OCI-LY1 (cell line): ENCODE data around the gene CALHM4.
A peak's percentile ranks its signal among the peaks of the same experiment; 100 is the strongest.

Source experiments
- H2AFZ ChIP-seq: fragments of 200-600 bp; sonication (generic), shearing (Covaris generic); 2 replicates; pipeline ENCODE4 v1.6.0; 2014; ENCODE audit warnings: antibody characterized with exemption, mild to moderate bottlenecking, low read length
- H3F3A ChIP-seq: fragments of 200-600 bp; sonication (generic), shearing (Covaris generic); 2 replicates; pipeline ENCODE4 v1.6.0; 2014; ENCODE audit warnings: mild to moderate bottlenecking, antibody characterized with exemption, low read length, moderate library complexity; ENCODE audit not compliant: insufficient read depth
- H3K27ac ChIP-seq: fragments of 200-600 bp; sonication (generic); 2 replicates; pipeline ENCODE4 v1.5.1; 2014; ENCODE audit warnings: low read length, mixed run types, mild to moderate bottlenecking, low read depth; ENCODE audit not compliant: poor library complexity, severe bottlenecking
- H3K27me3 ChIP-seq: fragments of 200-600 bp; sonication (generic); 2 replicates; pipeline ENCODE4 v1.6.0; 2014; ENCODE audit warnings: antibody characterized with exemption, mild to moderate bottlenecking, low read length, moderate library complexity; ENCODE audit not compliant: insufficient read depth
- H3K36me3 ChIP-seq: fragments of 200-600 bp; sonication (generic); 2 replicates; pipeline ENCODE4 v1.6.1; 2014; ENCODE audit warnings: mild to moderate bottlenecking, antibody characterized with exemption, low read length, moderate library complexity, mixed read lengths; ENCODE audit not compliant: insufficient read depth
- H3K4me1 ChIP-seq: fragments of 200-600 bp; sonication (generic); 2 replicates; pipeline ENCODE4 v1.5.1; 2014; ENCODE audit warnings: mild to moderate bottlenecking, low read length, moderate library complexity; ENCODE audit not compliant: insufficient read depth, severe bottlenecking
- H3K4me2 ChIP-seq: fragments of 200-600 bp; sonication (generic), shearing (Covaris generic); 2 replicates; pipeline ENCODE4 v1.6.1; 2014; ENCODE audit warnings: low read length
- H3K4me3 ChIP-seq: fragments of 200-600 bp; sonication (generic); 2 replicates; pipeline ENCODE4 v1.5.1; 2014; ENCODE audit warnings: low read length, low read depth, mild to moderate bottlenecking, mixed read lengths; ENCODE audit not compliant: poor library complexity, severe bottlenecking
- H3K79me2 ChIP-seq: fragments of 200-600 bp; shearing (Covaris generic); 2 replicates; pipeline ENCODE4 v1.6.1; 2016; ENCODE audit warnings: mixed run types, low read length, mixed read lengths; ENCODE audit not compliant: insufficient read depth
- H3K9ac ChIP-seq: fragments of 200-600 bp; sonication (generic), shearing (Covaris generic); 2 replicates; pipeline ENCODE4 v1.6.1; 2014; ENCODE audit warnings: mild to moderate bottlenecking, low read length, mixed read lengths
- H3K9me2 ChIP-seq: fragments of 200-600 bp; sonication (generic), shearing (Covaris generic); 2 replicates; pipeline ENCODE4 v1.6.1; 2014; ENCODE audit warnings: low read depth, mild to moderate bottlenecking, low read length, mixed read lengths
- H3K9me3 ChIP-seq: fragments of 200-600 bp; shearing (Covaris generic); 2 replicates; pipeline ENCODE4 v1.6.1; 2014; ENCODE audit warnings: low read length, mixed read lengths
- H4K20me1 ChIP-seq: fragments of 200-600 bp; sonication (generic), shearing (Covaris generic); 2 replicates; pipeline ENCODE4 v1.6.0; 2016; ENCODE audit warnings: mild to moderate bottlenecking, low read length; ENCODE audit not compliant: insufficient read depth
- CTCF ChIP-seq: fragments of 200-600 bp; sonication (generic), shearing (Covaris generic); IDR thresholded peaks from 2 replicates; pipeline ENCODE4 v1.5.1; 2017; ENCODE audit warnings: mild to moderate bottlenecking, antibody characterized with exemption, low read length, moderate library complexity, mixed read lengths
- EZH2 ChIP-seq: fragments of 200-600 bp; sonication (generic), shearing (Covaris generic); IDR thresholded peaks from 2 replicates; pipeline ENCODE4 v1.8.0; 2017; ENCODE audit warnings: borderline replicate concordance, mixed run types, mild to moderate bottlenecking, antibody characterized with exemption, low read length, moderate library complexity, mixed read lengths

The CALHM4 gene

GRCh38 chr6:116511424-116512110 lies 42.0 kb upstream of the CALHM4 start, which contains the start of gene CALHM5:
CALHM5 (plus strand) TSS chr6:116511639; CDS start chr6:116511697, 58 bp downstream.
- H3F3A ChIP-seq = no peaks in the 10 kb centered on the region
- H3K9ac ChIP-seq = no peak within 1 kb of the TSS
- no peaks in the 10 kb centered on the region for H3K79me2 ChIP-seq
- H3K4me3 ChIP-seq = no peak within 1 kb of the TSS
- no peaks in the 10 kb centered on the region for H3K9me3 ChIP-seq
- no peaks in the 10 kb centered on the region for H3K9me2 ChIP-seq
- H4K20me1 ChIP-seq = no peaks in the 10 kb centered on the region
- TF ChIP-seq EZH2 (no peak), CTCF (peak; percentile 32)
- H3K4me2 ChIP-seq = no peak within 1 kb of the TSS
- no peaks in the 10 kb centered on the region for H3K4me1 ChIP-seq
- H2AFZ ChIP-seq = no peak within 1 kb of the TSS
- H3K36me3 ChIP-seq = no peaks in the 10 kb centered on the region
- H3K27me3 ChIP-seq = no peaks in the 10 kb centered on the region; the same call in 1 of the 2 replicates
- H3K27ac ChIP-seq = no peak within 1 kb of the TSS

- Histone ChIP-seq H2AFZ (no peak overlapping the region), H3K4me2 (no peak overlapping the region), H4K20me1 (no peaks in the 10 kb centered on the region), H3K27me3 (no peaks in the 10 kb centered on the region; the same call in 1 of the 2 replicates), H3K4me1 (no peaks in the 10 kb centered on the region), H3F3A (no peaks in the 10 kb centered on the region), H3K4me3 (no peak overlapping the region), H3K9me2 (no peaks in the 10 kb centered on the region), H3K36me3 (no peaks in the 10 kb centered on the region), H3K79me2 (no peaks in the 10 kb centered on the region), H3K9me3 (no peaks in the 10 kb centered on the region), H3K9ac (no peak overlapping the region), H3K27ac (no peak overlapping the region)
- TF ChIP-seq EZH2 (no peak), CTCF (no peak)
Observed at GRCh38 chr6:116512111-116512559, 41.4 kb upstream of the CALHM4 start.

- no peak overlapping the region for H3K4me3 ChIP-seq
- H3K36me3 ChIP-seq = no peaks in the 10 kb centered on the region
- no peaks in the 10 kb centered on the region for H3K9me3 ChIP-seq
- H3K4me2 ChIP-seq = no peak overlapping the region
- H3F3A ChIP-seq = no peaks in the 10 kb centered on the region
- no peak overlapping the region for H3K9ac ChIP-seq
- no peak overlapping the region for H3K27ac ChIP-seq
- no peaks in the 10 kb centered on the region for H3K9me2 ChIP-seq
- no peaks in the 10 kb centered on the region for H3K4me1 ChIP-seq
- no peaks in the 10 kb centered on the region; the same call in 1 of the 2 replicates for H3K27me3 ChIP-seq
- H4K20me1 ChIP-seq = no peaks in the 10 kb centered on the region
- TF ChIP-seq EZH2 (no peak), CTCF (no peak)
- no peak overlapping the region for H2AFZ ChIP-seq
- H3K79me2 ChIP-seq = no peaks in the 10 kb centered on the region
Observed at GRCh38 chr6:116512734-116513133, 40.8 kb upstream of the CALHM4 start.
